SHP77 (cell line): Measurements from ENCODE around the gene KIF21B.
"Not testable (repeated sequence)": the region's sequence is repeated elsewhere in the genome, so short reads cannot be mapped to it uniquely, and the experiment has no call there.

Experiments
- DNase-seq, 2 experiments: peaks; one replicate each; lab custom pipeline; 2025; lab: John Stamatoyannopoulos, UW

The KIF21B gene

GRCh38 chr1:200971428-200971903 lies 52.0 kb downstream of the KIF21B start:
- no peak for DNase-seq

- no peak for DNase-seq
Observed at GRCh38 chr1:200970771-200971427, 52.6 kb downstream of the KIF21B start.

- DNase-seq, result no peak
Observed at GRCh38 chr1:200969726-200970561, 53.6 kb downstream of the KIF21B start.

GRCh38 chr1:200968469-200969410 lies 54.8 kb downstream of the KIF21B start:
- DNase-seq, result no peak

- DNase-seq, result no peak
Observed at GRCh38 chr1:200967693-200968468, 55.6 kb downstream of the KIF21B start.

- no peak for DNase-seq
Observed at GRCh38 chr1:200966934-200967333, 56.6 kb downstream of the KIF21B start.

- no peak for DNase-seq
Observed at GRCh38 chr1:200965111-200965805, 58.3 kb downstream of the KIF21B start.

GRCh38 chr1:200963888-200964287 lies 59.6 kb downstream of the KIF21B start:
- not testable (repeated sequence) for DNase-seq

- DNase-seq, result no peak
Observed at GRCh38 chr1:200963076-200963475, 60.4 kb downstream of the KIF21B start.

GRCh38 chr1:200962631-200963030 lies 60.9 kb downstream of the KIF21B start:
- no peak for DNase-seq

- not testable (repeated sequence) for DNase-seq
Observed at GRCh38 chr1:200962151-200962550, 61.4 kb downstream of the KIF21B start.

- no peak for DNase-seq
Observed at GRCh38 chr1:200960948-200961340, 62.6 kb downstream of the KIF21B start.

GRCh38 chr1:200960236-200960947 lies 63.1 kb downstream of the KIF21B start:
- DNase-seq, result no peak

GRCh38 chr1:200959411-200959921 lies 64.0 kb downstream of the KIF21B start:
- no peak for DNase-seq

GRCh38 chr1:200958597-200958996 lies 64.9 kb downstream of the KIF21B start:
- no peak for DNase-seq

GRCh38 chr1:200954434-200954833 lies 69.1 kb downstream of the KIF21B start:
- DNase-seq, result no peak

- DNase-seq, result no peak
Observed at GRCh38 chr1:200951016-200951415, 72.5 kb downstream of the KIF21B start.

GRCh38 chr1:200949626-200950025 lies 73.9 kb downstream of the KIF21B start:
- no peak for DNase-seq

- DNase-seq, result no peak
Observed at GRCh38 chr1:200947059-200947566, 76.4 kb downstream of the KIF21B start.

- no peak for DNase-seq
Observed at GRCh38 chr1:200945111-200945510, 78.4 kb downstream of the KIF21B start.
